GM12878 (cell line): ENCODE data around the gene CLINT1. TPM values are rescaled to one million over a fixed set of nuclear protein-coding genes. Genes with fewer than 3 reads are reported as not detected.

Experiments used
- ATAC-seq: fragments of 200-7000 bp; cut with Tn5 transposase; 3 replicates; pipeline ENCODE4 v1.9.1; 2020; ENCODE audit warnings: mild to moderate bottlenecking, moderate library complexity
- BruUV-seq: library from RNA; stranded (reverse); fragments of 400-500 nt; replicated peaks from 2 replicates; lab custom pipeline; 2021; lab: Mats Ljungman, UMichigan
- CTCF ChIA-PET: fragments of 300-600 bp; sonication (Branson Sonifier 250); formaldehyde crosslinking; extraction: SDS; loops from one replicate; lab custom pipeline; 2021; ENCODE audit warnings: inconsistent platforms; lab: Yijun Ruan, JAX
- POLR2A ChIA-PET: fragments of 350-600 bp; formaldehyde crosslinking; extraction: SDS; loops from one replicate; lab custom pipeline; 2021; ENCODE audit warnings: inconsistent platforms; lab: Charles Lee
- RAD21 ChIA-PET: fragments of 300-600 bp; sonication (Branson Sonifier 250); formaldehyde crosslinking; loops from one replicate; lab custom pipeline; 2023; ENCODE audit warnings: antibody characterized with exemption; ENCODE audit not compliant: unreplicated experiment; lab: Charles Lee
- SMC1A ChIA-PET: fragments of 300-600 bp; sonication (Branson Sonifier 250); formaldehyde crosslinking; loops from one replicate; lab custom pipeline; 2023; ENCODE audit not compliant: unreplicated experiment, uncharacterized antibody; lab: Charles Lee
- DNase-seq: peaks from one replicate; pipeline ENCODE4 v3.0.0-alpha.2; 2011; ENCODE audit warnings: low read depth, low spot score
- FAIRE-seq: peaks from 3 replicates; lab custom pipeline; 2011; peaks lifted over from hg19 to GRCh38; lab: Jason Lieb, UNC
- H2AFZ ChIP-seq: 2 replicates; pipeline ENCODE4 v1.6.0; 2011; ENCODE audit warnings: low read depth, low read length, control low read depth; ENCODE audit not compliant: control insufficient read depth
- H3K27ac ChIP-seq: 2 replicates; pipeline ENCODE4 v1.5.1; 2011; ENCODE audit warnings: control low read depth; ENCODE audit not compliant: control insufficient read depth, insufficient read depth
- H3K27me3 ChIP-seq, 2 experiments: replicated peaks in 1 of 2; 2 replicates each; pipeline versions ENCODE4 v1.6.0 to v1.6.1; 2011; ENCODE audit warnings: low read length in 1 of 2; ENCODE audit not compliant: control insufficient read depth in 2 of 2, insufficient read depth in 2 of 2
- H3K36me3 ChIP-seq, 2 experiments: 2 replicates each; pipeline ENCODE4 v1.5.1; 2011; ENCODE audit warnings: low read length in 1 of 2; ENCODE audit not compliant: control insufficient read depth in 2 of 2, insufficient read depth in 2 of 2
- H3K4me1 ChIP-seq: 2 replicates; pipeline ENCODE4 v1.6.1; 2011; ENCODE audit warnings: mild to moderate bottlenecking, low read length, moderate library complexity, mixed read lengths; ENCODE audit not compliant: control insufficient read depth, insufficient read depth
- H3K4me2 ChIP-seq: 2 replicates; pipeline ENCODE4 v1.6.0; 2011; ENCODE audit warnings: control low read depth; ENCODE audit not compliant: control insufficient read depth, insufficient read depth
- H3K4me3 ChIP-seq: fragments of 200-600 bp; sonication (generic); 2 replicates; pipeline ENCODE4 v1.5.1; 2016
- H3K79me2 ChIP-seq: 2 replicates; pipeline ENCODE4 v1.6.0; 2011; ENCODE audit warnings: low read length; ENCODE audit not compliant: control insufficient read depth, insufficient read depth
- H3K9ac ChIP-seq: 2 replicates; pipeline ENCODE4 v1.8.0; 2011; ENCODE audit warnings: low read length, control low read depth, mixed read lengths; ENCODE audit not compliant: control insufficient read depth, insufficient read depth
- H3K9me3 ChIP-seq: replicated peaks from 3 replicates; pipeline ENCODE4 v1.5.1; 2011; ENCODE audit warnings: mild to moderate bottlenecking, low read length; ENCODE audit not compliant: control insufficient read depth, insufficient read depth
- H4K20me1 ChIP-seq: 2 replicates; pipeline ENCODE4 v1.6.0; 2011; ENCODE audit not compliant: control insufficient read depth, insufficient read depth
- CEBPZ ChIP-seq: fragments of 150-350 bp; IDR thresholded peaks from 2 replicates; pipeline ENCODE4 v1.6.1; 2016; ENCODE audit warnings: low read depth, low read length
- KLF5 ChIP-seq: fragments of 450-650 bp; IDR thresholded peaks from 2 replicates; pipeline ENCODE4 v1.6.1; 2014; ENCODE audit warnings: mild to moderate bottlenecking; ENCODE audit not compliant: partially characterized antibody
- NFYB ChIP-seq: IDR thresholded peaks from 2 replicates; pipeline ENCODE4 v1.6.1; 2011; ENCODE audit warnings: low read depth, mild to moderate bottlenecking, low read length, improper control_type of control experiment, moderate library complexity; ENCODE audit not compliant: insufficient read depth
- SREBF2 ChIP-seq: IDR thresholded peaks from 2 replicates; pipeline ENCODE4 v1.6.1; 2012; ENCODE audit warnings: mild to moderate bottlenecking, low read length
- ZNF217 ChIP-seq: fragments of 450-650 bp; IDR thresholded peaks from 2 replicates; pipeline ENCODE4 v1.6.1; 2017; ENCODE audit warnings: antibody characterized with exemption, mild to moderate bottlenecking
- ZNF384 ChIP-seq: IDR thresholded peaks from 2 replicates; pipeline ENCODE4 v1.6.1; 2012; ENCODE audit warnings: low read depth, mild to moderate bottlenecking, low read length, improper control_type of control experiment, borderline replicate concordance
- WGBS: methylation state at CpG from one replicate; pipeline ENCODE4 v1.1.6; 2016; ENCODE audit warnings: low lambda C conversion rate; ENCODE audit not compliant: insufficient replicate concordance, insufficient coverage; ENCODE audit errors: missing lambda C conversion rate; 5-methylcytosine and 5-hydroxymethylcytosine counted together
- in situ Hi-C: fragments of 300-500 bp; cut with MboI; formaldehyde crosslinking; loops from 9 replicates; pipeline ENCODE4 v1.14.3; 2018; ENCODE audit warnings: mixed read lengths
- intact Hi-C: fragments of 100-400 bp; cut with micrococcal nuclease; formaldehyde crosslinking; loops from one replicate; pipeline ENCODE4 v1.14.2; 2022; ENCODE audit not compliant: unreplicated experiment
- polyA plus RNA-seq, 11 experiments: library from polyadenylated mRNA; depleted of rRNA in 4 of 11; unstranded in 6 of 11; stranded (reverse) in 5 of 11; fragments of >200 nt; fragmentation: Nextera tagmentation in 4 of 11; fragmentation: Illumina TruSeq in 1 of 11; extraction: Ambion mirVana in 4 of 11; extraction: Trizol in 1 of 11; gene quantifications; 1 replicate in 1 of 11; 2 replicates in 10 of 11; pipeline versions ENCODE4 v1.2.1 to v1.2.3, GENCODE V29; 2011 to 2016; ENCODE audit warnings: inconsistent platforms in 2 of 11, missing spikeins in 2 of 11, low read depth in 1 of 11
- total RNA-seq, 4 experiments: library from RNA; depleted of rRNA in 3 of 4; stranded (reverse); fragments of >200 nt in 3 of 4; fragmentation: Illumina TruSeq in 1 of 4; extraction: Trizol in 1 of 4; gene quantifications; 2 replicates each; pipeline versions ENCODE4 v1.2.1 to v1.2.3, GENCODE V29; 2013 to 2021

The CLINT1 gene
- total and polyA plus RNA-seq, 10 of the 15 experiments (the other 5 are each of a cell fraction or from before 2014, with no cell fraction given) = 30.0 to 136 (median 105) TPM

- TF ChIP-seq ZNF384 = no peak
Measured at GRCh38 chr5:157900644-157901043, 41.7 kb upstream of the CLINT1 start (continued).

- SMC1A ChIA-PET = interaction anchor here (1.3 kb wide), 1 partner anchor 33 kb away, joined by 5 read pairs; no protein-coding TSS in a partner anchor
- H4K20me1 ChIP-seq = no peaks in the 10 kb centered on the region
- WGBS = 63% methylated on average over 4 of the region's 4 CpGs
- TF ChIP-seq ZNF217 = no peak
- no peak for TF ChIP-seq NFYB
- TF ChIP-seq SREBF2 = no peak
- no peak for TF ChIP-seq CEBPZ
- no peak for TF ChIP-seq KLF5
- TF ChIP-seq, all 136 proteins: peak for 0
- no peak overlapping the region for H3K4me2 ChIP-seq
- BruUV-seq = no TSS peak
- no peaks in the 10 kb centered on the region for H3K27me3 ChIP-seq
- H3K79me2 ChIP-seq = no peaks in the 10 kb centered on the region
- ChIA-PET RAD21 (no interaction called here), POLR2A (no interaction called here), CTCF (interaction anchor here (0.7 to 0.9 kb wide), 2 partner anchors 21 to 41 kb away, joined by 3 to 4 read pairs; no protein-coding TSS in a partner anchor)
- ATAC-seq (no peak), FAIRE-seq (no peak), DNase-seq (no peak)
- H3K27ac ChIP-seq = no peak overlapping the region
- no peak overlapping the region for H2AFZ ChIP-seq
- intact Hi-C loops = no loop called here
- no peak overlapping the region for H3K9ac ChIP-seq
- H3K4me3 ChIP-seq = no peak overlapping the region
- no peaks in the 10 kb centered on the region for H3K4me1 ChIP-seq
- no peaks in the 10 kb centered on the region for H3K36me3 ChIP-seq
- in situ Hi-C loops = no loop called here
- H3K9me3 ChIP-seq = no peaks in the 10 kb centered on the region
Measured at GRCh38 chr5:157893611-157894010, 34.7 kb upstream of the CLINT1 start.
